Endothelial cell of umbilical vein (primary cell): ENCODE data around the gene TPST1. TPM values are rescaled to one million over a fixed set of nuclear protein-coding genes. Genes with fewer than 3 reads are reported as not detected.

Experiments
- BruUV-seq: library from RNA; stranded (reverse); fragments of 400-500 nt; replicated peaks from 2 replicates; lab custom pipeline; 2021; lab: Mats Ljungman, UMichigan
- CTCF ChIA-PET: fragments of 300-600, 350-600 bp; sonication (Branson Sonifier 250); formaldehyde crosslinking; loops from one replicate; lab custom pipeline; 2021; ENCODE audit warnings: antibody characterized with exemption, inconsistent platforms; lab: Charles Lee
- POLR2A ChIA-PET: fragments of 300-600, 350-600 bp; sonication (Branson Sonifier 250); formaldehyde crosslinking; loops from one replicate; lab custom pipeline; 2021; ENCODE audit warnings: antibody characterized with exemption, inconsistent platforms; lab: Charles Lee
- DNase-seq: peaks from one replicate; pipeline ENCODE4 v3.0.0-alpha.2; 2011; ENCODE audit warnings: low read depth, low spot score
- FAIRE-seq: peaks from 2 replicates; lab custom pipeline; 2011; peaks lifted over from hg19 to GRCh38; lab: Jason Lieb, UNC
- H2AFZ ChIP-seq: 2 replicates; pipeline ENCODE4 v1.6.0; 2012; ENCODE audit warnings: low read depth, low read length, control low read depth, inconsistent platforms
- H3K27ac ChIP-seq: 2 replicates; pipeline ENCODE4 v1.5.1; 2011; ENCODE audit warnings: low read depth, mild to moderate bottlenecking, control low read depth, low read length, moderate library complexity; ENCODE audit not compliant: insufficient read depth
- H3K27me3 ChIP-seq, 2 experiments: 2 replicates each; pipeline versions ENCODE4 v1.6.0 to v1.6.1; 2011; ENCODE audit warnings: low read length in 2 of 2, mixed read lengths in 1 of 2; ENCODE audit not compliant: control insufficient read depth in 2 of 2, insufficient read depth in 2 of 2
- H3K36me3 ChIP-seq, 2 experiments: 2 replicates in 1 of 2; 3 replicates in 1 of 2; pipeline ENCODE4 v1.5.1; 2011; ENCODE audit warnings: low read length in 2 of 2, mild to moderate bottlenecking in 1 of 2, moderate library complexity in 1 of 2; ENCODE audit not compliant: control insufficient read depth in 2 of 2, insufficient read depth in 2 of 2; ENCODE audit errors: extremely low read depth in 1 of 2
- H3K4me1 ChIP-seq: 3 replicates; pipeline ENCODE4 v1.5.1; 2011; ENCODE audit warnings: mild to moderate bottlenecking, low read length; ENCODE audit not compliant: control insufficient read depth, insufficient read depth; ENCODE audit errors: extremely low read depth
- H3K4me2 ChIP-seq: 2 replicates; pipeline ENCODE4 v1.6.1; 2011; ENCODE audit warnings: low read length, control low read depth, mixed read lengths; ENCODE audit not compliant: insufficient read depth
- H3K4me3 ChIP-seq, 3 experiments: fragments of 200-600 bp in 1 of 3; sonication (generic), shearing (Covaris generic) in 1 of 3; replicated peaks in 1 of 3; 2 replicates each; pipeline ENCODE4 v1.5.1; 2011 to 2016; ENCODE audit warnings: control low read depth in 3 of 3, low read length in 3 of 3, mild to moderate bottlenecking in 2 of 3, inconsistent platforms in 1 of 3, low read depth in 1 of 3, moderate library complexity in 1 of 3; ENCODE audit not compliant: insufficient read depth in 1 of 3
- H3K79me2 ChIP-seq: 2 replicates; pipeline ENCODE4 v1.6.0; 2012; ENCODE audit warnings: low read length, inconsistent platforms; ENCODE audit not compliant: control insufficient read depth, insufficient read depth
- H3K9ac ChIP-seq: replicated peaks from 2 replicates; pipeline ENCODE3; 2011; ENCODE audit warnings: low read length, control low read depth; ENCODE audit not compliant: insufficient read depth; ENCODE audit errors: extremely low read depth
- H3K9me1 ChIP-seq: replicated peaks from 3 replicates; pipeline ENCODE4 v1.6.0; 2011; ENCODE audit warnings: mild to moderate bottlenecking, low read length; ENCODE audit not compliant: control insufficient read depth, insufficient read depth; ENCODE audit errors: extremely low read depth
- H3K9me3 ChIP-seq: replicated peaks from 2 replicates; pipeline ENCODE4 v1.5.1; 2012; ENCODE audit warnings: low read length, inconsistent platforms; ENCODE audit not compliant: control insufficient read depth, insufficient read depth
- H4K20me1 ChIP-seq: replicated peaks from 2 replicates; pipeline ENCODE3; 2011; ENCODE audit warnings: mild to moderate bottlenecking, low read length; ENCODE audit not compliant: control insufficient read depth, insufficient read depth; ENCODE audit errors: extremely low read depth
- EZH2 ChIP-seq: IDR thresholded peaks from 2 replicates; pipeline ENCODE4 v1.6.1; 2012; ENCODE audit warnings: borderline replicate concordance, low read depth, mild to moderate bottlenecking, moderate library complexity, low read length, inconsistent platforms; ENCODE audit not compliant: severe bottlenecking
- FOS ChIP-seq: IDR thresholded peaks from 2 replicates; pipeline ENCODE4 v1.6.1; 2011; ENCODE audit warnings: mild to moderate bottlenecking, low read length, moderate library complexity, borderline replicate concordance; ENCODE audit not compliant: insufficient read depth
- GATA2 ChIP-seq: IDR thresholded peaks from 2 replicates; pipeline ENCODE4 v1.7.0; 2011; ENCODE audit warnings: low read depth, mild to moderate bottlenecking, moderate library complexity, mixed read lengths, low read length; ENCODE audit not compliant: insufficient read length, insufficient read depth
- JUN ChIP-seq: IDR thresholded peaks from 2 replicates; pipeline ENCODE4 v1.6.1; 2011; ENCODE audit warnings: borderline replicate concordance, low read depth; ENCODE audit not compliant: insufficient read length, insufficient read depth
- MYC ChIP-seq: IDR thresholded peaks from one replicate; pipeline ENCODE4 v1.6.1; 2011; ENCODE audit warnings: mild to moderate bottlenecking, low read depth, low read length
- POLR2A ChIP-seq: IDR thresholded peaks from 2 replicates; pipeline ENCODE4 v1.6.1; 2012; ENCODE audit warnings: low read depth, mild to moderate bottlenecking, control low read depth, low read length
- POLR2AphosphoS5 ChIP-seq: IDR thresholded peaks from 2 replicates; pipeline ENCODE4 v1.6.1; 2012; ENCODE audit warnings: low read depth, mild to moderate bottlenecking, control low read depth, low read length, moderate library complexity; ENCODE audit not compliant: insufficient read depth
- dilution Hi-C: fragments of 300-500 bp; cut with MboI; formaldehyde crosslinking; loops from one replicate; pipeline ENCODE4 v1.15.0; 2019; ENCODE audit warnings: low sequenced_read_pairs; ENCODE audit not compliant: extremely low pct_ligation_motif_present
- intact Hi-C: fragments of 100-400 bp; cut with micrococcal nuclease; formaldehyde crosslinking; loops from one replicate; pipeline ENCODE4 v1.10.0; 2022
- polyA plus RNA-seq, 4 experiments: library from polyadenylated mRNA; depleted of rRNA in 3 of 4; stranded (reverse) in 3 of 4; unstranded in 1 of 4; fragments of >200 nt; gene quantifications; 2 replicates each; pipeline versions ENCODE4 v1.2.1 to v1.2.3, GENCODE V29; 2011 to 2012; ENCODE audit warnings: missing spikeins in 1 of 4
- total RNA-seq: library from RNA; stranded (reverse); gene quantifications from 2 replicates; pipeline ENCODE4 v1.2.3, GENCODE V29; 2021
- TF ChIP-seq, protein P1 (sequence below): IDR thresholded peaks from 2 replicates; pipeline ENCODE4 v1.6.1; 2011; ENCODE audit not compliant: insufficient read depth, insufficient read length
- TF ChIP-seq, protein P2 (sequence below), 2 donors: IDR thresholded peaks; 1 replicate in 1 of 2; 2 replicates in 1 of 2; pipeline ENCODE4 v1.5.1; 2011; ENCODE audit warnings: low read length in 2 of 2, mild to moderate bottlenecking in 2 of 2, moderate library complexity in 2 of 2, control low read depth in 1 of 2, inconsistent platforms in 1 of 2, low read depth in 1 of 2; ENCODE audit not compliant: insufficient read depth in 1 of 2; ENCODE audit errors: extremely low read depth in 1 of 2

The TPST1 gene
- total and polyA plus RNA-seq, 2 donors (not counting 3 experiments of a cell fraction or from before 2014, with no cell fraction given) = 18.7 to 21.0 TPM

DNA sequence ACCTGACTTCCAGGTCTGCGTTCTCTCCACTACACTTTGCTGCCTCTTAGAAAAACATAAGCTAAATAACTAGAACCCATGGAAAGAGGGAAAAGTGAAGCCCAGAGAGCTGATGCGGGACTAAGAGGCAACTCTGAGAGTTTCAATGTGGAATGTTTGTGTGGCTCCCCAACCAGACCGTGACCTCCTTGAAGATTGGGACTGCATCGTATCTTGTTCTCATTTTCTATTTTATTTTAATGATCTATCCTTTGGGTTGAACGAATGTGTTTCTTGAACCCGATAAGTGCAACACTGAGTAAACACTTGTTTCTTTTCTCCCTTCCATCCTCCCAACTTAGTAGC lies 77.4 kb downstream of the TPST1 start:
- no peaks in the 10 kb centered on the region for H3K36me3 ChIP-seq
- intact Hi-C loops = no loop called here
- DNase-seq = no peak
- H3K27me3 ChIP-seq = no peaks in the 10 kb centered on the region
- H2AFZ ChIP-seq = no peak overlapping the region
- no TSS peak for BruUV-seq
- no peak for FAIRE-seq
- peaks cover 22% of the 10 kb centered on the region for H3K4me1 ChIP-seq
- H4K20me1 ChIP-seq = no peaks in the 10 kb centered on the region
- dilution Hi-C loops = no loop called here
- ChIA-PET POLR2A (no interaction called here), CTCF (interaction anchor here (0.9 to 2.2 kb wide), 4 partner anchors 14 to 78 kb away, joined by 3 to 9 read pairs (median 4); partner anchors contain the start of gene TPST1)
- TF ChIP-seq POLR2A (no peak), EZH2 (no peak), GATA2 (no peak), POLR2AphosphoS5 (no peak), FOS (no peak), MYC (no peak), JUN (no peak)
- TF ChIP-seq, protein P1, sequence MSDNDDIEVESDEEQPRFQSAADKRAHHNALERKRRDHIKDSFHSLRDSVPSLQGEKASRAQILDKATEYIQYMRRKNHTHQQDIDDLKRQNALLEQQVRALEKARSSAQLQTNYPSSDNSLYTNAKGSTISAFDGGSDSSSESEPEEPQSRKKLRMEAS = no peak
- TF ChIP-seq, protein P2, sequence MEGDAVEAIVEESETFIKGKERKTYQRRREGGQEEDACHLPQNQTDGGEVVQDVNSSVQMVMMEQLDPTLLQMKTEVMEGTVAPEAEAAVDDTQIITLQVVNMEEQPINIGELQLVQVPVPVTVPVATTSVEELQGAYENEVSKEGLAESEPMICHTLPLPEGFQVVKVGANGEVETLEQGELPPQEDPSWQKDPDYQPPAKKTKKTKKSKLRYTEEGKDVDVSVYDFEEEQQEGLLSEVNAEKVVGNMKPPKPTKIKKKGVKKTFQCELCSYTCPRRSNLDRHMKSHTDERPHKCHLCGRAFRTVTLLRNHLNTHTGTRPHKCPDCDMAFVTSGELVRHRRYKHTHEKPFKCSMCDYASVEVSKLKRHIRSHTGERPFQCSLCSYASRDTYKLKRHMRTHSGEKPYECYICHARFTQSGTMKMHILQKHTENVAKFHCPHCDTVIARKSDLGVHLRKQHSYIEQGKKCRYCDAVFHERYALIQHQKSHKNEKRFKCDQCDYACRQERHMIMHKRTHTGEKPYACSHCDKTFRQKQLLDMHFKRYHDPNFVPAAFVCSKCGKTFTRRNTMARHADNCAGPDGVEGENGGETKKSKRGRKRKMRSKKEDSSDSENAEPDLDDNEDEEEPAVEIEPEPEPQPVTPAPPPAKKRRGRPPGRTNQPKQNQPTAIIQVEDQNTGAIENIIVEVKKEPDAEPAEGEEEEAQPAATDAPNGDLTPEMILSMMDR (IDR thresholded peaks at IDR 0.05; ENCODE audit: extremely low read depth in 1 of 2, insufficient read depth in 1 of 2, low read depth in 1 of 2, low read length in 2 of 2) = no peak
- H3K79me2 ChIP-seq = peaks cover 11% of the 10 kb centered on the region
- no peaks in the 10 kb centered on the region for H3K9me1 ChIP-seq
- H3K9me3 ChIP-seq = no peaks in the 10 kb centered on the region
- no peak overlapping the region for H3K9ac ChIP-seq
- H3K4me2 ChIP-seq = no peak overlapping the region
- H3K27ac ChIP-seq = peak overlapping the region; percentile 34
- H3K4me3 ChIP-seq = no peak overlapping the region
